Sigmoid colon (tissue), 7 donors: ENCODE results near the gene SLC66A1. TPM values are rescaled to one million over a fixed set of nuclear protein-coding genes. Genes with fewer than 3 reads are reported as not detected.

Experiments
- DNase-seq: peaks from one replicate; pipeline ENCODE4 v3.0.0-alpha.2; 2019
- H3K27ac ChIP-seq, 4 donors: fragments of 200-600 bp; sonication (generic); one replicate each; pipeline ENCODE4 v1.5.1; 2016 to 2019; ENCODE audit warnings: mild to moderate bottlenecking in 1 of 4
- H3K27me3 ChIP-seq, 3 donors: fragments of 200-600 bp; sonication (generic); one replicate each; pipeline ENCODE4 v1.5.1; 2019; ENCODE audit warnings: mild to moderate bottlenecking in 1 of 3
- H3K36me3 ChIP-seq, 4 donors: fragments of 200-600 bp; sonication (generic); one replicate each; pipeline ENCODE4 v1.5.1; 2016 to 2019
- H3K4me1 ChIP-seq, 4 donors: fragments of 200-600 bp; sonication (generic); one replicate each; pipeline ENCODE4 v1.5.1; 2017 to 2019
- H3K4me3 ChIP-seq, 4 donors: fragments of 200-600 bp; sonication (generic); one replicate each; pipeline ENCODE4 v1.5.1; 2017 to 2019; ENCODE audit warnings: mild to moderate bottlenecking in 2 of 4, moderate library complexity in 1 of 4
- H3K9me3 ChIP-seq, 4 donors: fragments of 200-600 bp in 3 of 4; sonication (generic) in 3 of 4; one replicate each; pipeline versions ENCODE4 v1.5.1 to v1.6.1; 2013 to 2019
- EP300 ChIP-seq, 4 donors: sonication (generic); formaldehyde crosslinking; IDR thresholded peaks; one replicate each; pipeline ENCODE4 v1.6.1; 2017; ENCODE audit warnings: antibody characterized with exemption in 4 of 4
- POLR2A ChIP-seq, 2 donors: fragments of 450-650 bp; IDR thresholded peaks; one replicate each; pipeline ENCODE4 v1.6.1; 2016; ENCODE audit warnings: antibody characterized with exemption in 2 of 2, mild to moderate bottlenecking in 2 of 2, moderate library complexity in 2 of 2
- POLR2AphosphoS5 ChIP-seq, 4 donors: sonication (generic); formaldehyde crosslinking; IDR thresholded peaks; one replicate each; pipeline ENCODE4 v1.6.1; 2017; ENCODE audit warnings: antibody characterized with exemption in 4 of 4
- WGBS, 2 donors: extraction: QIAGEN DNeasy Blood & Tissue Kit; methylation state at CpG; one replicate each; pipeline ENCODE4 v1.1.7; 2013; 5-methylcytosine and 5-hydroxymethylcytosine counted together
- intact Hi-C: fragments of 100-400 bp; cut with DNase I; formaldehyde crosslinking; loops from one replicate; pipeline ENCODE4 v1.15.1; 2023
- polyA plus RNA-seq, 3 donors: library from polyadenylated mRNA; stranded (reverse); fragments of 200-250 nt; gene quantifications; one replicate each; pipeline ENCODE4 v1.2.3, GENCODE V29; 2013
- total RNA-seq, 4 donors: library from RNA; depleted of rRNA; stranded (reverse); fragments of >200 nt; gene quantifications; one replicate each; pipeline ENCODE4 v1.1.0, GENCODE V29; 2016
- TF ChIP-seq, protein P1 (sequence below), 4 experiments: fragments of 450-650 bp in 3 of 4; fragments of 200-600 bp in 1 of 4; IDR thresholded peaks; one replicate each; pipeline ENCODE4 v1.5.1; 2016 to 2019; ENCODE audit warnings: antibody characterized with exemption in 4 of 4, mild to moderate bottlenecking in 3 of 4, moderate library complexity in 2 of 4
- donor health status: healthy with polysubstance abuse.
- donor health status: Bipolar disorder and iron deficiency.
- donor health status: healthy.

Gene SLC66A1
- total and polyA plus RNA-seq, 7 donors, result 5.1 to 16.0 (median 8.1) TPM

DNA sequence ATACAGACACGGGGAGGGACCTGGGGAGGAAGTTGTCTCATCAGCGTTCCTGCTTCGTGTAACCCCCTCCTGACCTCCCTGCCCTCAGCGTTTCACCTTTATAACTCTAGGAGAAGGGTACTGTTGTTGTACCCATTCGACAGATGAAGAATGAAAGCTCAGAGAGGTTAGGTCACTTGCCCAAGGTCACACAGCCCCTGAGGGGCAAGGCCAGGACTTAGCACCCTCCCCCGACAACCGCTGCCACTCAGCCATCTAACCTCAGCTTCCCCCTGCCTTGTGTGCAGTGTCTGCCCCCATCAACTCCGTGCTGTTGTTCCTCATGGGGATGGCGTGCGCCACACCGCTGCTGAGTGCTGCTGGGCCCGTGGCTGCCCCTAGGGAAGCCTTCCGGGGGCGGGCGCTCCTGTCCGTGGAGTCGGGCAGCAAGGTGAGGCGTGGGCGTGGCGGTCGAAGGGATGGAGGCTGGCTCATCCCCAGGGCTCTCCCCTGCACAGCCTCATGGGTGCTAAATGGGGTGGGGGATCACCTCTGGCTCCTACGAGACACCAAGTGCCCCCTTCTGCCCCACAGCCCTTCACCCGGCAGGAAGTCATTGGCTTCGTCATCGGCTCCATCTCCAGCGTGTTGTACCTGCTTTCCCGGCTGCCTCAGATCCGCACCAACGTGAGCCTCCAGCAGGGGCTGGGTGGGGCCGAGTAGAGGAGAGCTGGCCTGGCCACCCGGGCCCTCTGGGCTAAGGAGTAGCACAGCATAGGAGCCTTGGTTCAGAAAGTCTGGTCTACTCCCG is 14.0 kb downstream of the SLC66A1 start:
- Histone ChIP-seq H3K4me1 (no peaks in the 10 kb centered on the region), H3K4me3 (no peak overlapping the region), H3K27ac (no peak overlapping the region), H3K27me3 (no peaks in the 10 kb centered on the region), H3K36me3 (peaks cover 21 to 77% (median 44%) of the 10 kb centered on the region in 4 donors), H3K9me3 (no peaks in the 10 kb centered on the region)
- DNase-seq, result no peak
- intact Hi-C loops, result no loop called here
- no peak for TF ChIP-seq POLR2A (IDR thresholded peaks at IDR 0.05)
- no peak for TF ChIP-seq EP300 (IDR thresholded peaks at IDR 0.05)
- TF ChIP-seq POLR2AphosphoS5 (IDR thresholded peaks at IDR 0.05), result no peak
- TF ChIP-seq, protein P1, sequence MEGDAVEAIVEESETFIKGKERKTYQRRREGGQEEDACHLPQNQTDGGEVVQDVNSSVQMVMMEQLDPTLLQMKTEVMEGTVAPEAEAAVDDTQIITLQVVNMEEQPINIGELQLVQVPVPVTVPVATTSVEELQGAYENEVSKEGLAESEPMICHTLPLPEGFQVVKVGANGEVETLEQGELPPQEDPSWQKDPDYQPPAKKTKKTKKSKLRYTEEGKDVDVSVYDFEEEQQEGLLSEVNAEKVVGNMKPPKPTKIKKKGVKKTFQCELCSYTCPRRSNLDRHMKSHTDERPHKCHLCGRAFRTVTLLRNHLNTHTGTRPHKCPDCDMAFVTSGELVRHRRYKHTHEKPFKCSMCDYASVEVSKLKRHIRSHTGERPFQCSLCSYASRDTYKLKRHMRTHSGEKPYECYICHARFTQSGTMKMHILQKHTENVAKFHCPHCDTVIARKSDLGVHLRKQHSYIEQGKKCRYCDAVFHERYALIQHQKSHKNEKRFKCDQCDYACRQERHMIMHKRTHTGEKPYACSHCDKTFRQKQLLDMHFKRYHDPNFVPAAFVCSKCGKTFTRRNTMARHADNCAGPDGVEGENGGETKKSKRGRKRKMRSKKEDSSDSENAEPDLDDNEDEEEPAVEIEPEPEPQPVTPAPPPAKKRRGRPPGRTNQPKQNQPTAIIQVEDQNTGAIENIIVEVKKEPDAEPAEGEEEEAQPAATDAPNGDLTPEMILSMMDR (IDR thresholded peaks at IDR 0.05), result no peak
- 87 to 88% methylated on average over 32 of the region's 32 CpGs for WGBS, 2 donors

DNA sequence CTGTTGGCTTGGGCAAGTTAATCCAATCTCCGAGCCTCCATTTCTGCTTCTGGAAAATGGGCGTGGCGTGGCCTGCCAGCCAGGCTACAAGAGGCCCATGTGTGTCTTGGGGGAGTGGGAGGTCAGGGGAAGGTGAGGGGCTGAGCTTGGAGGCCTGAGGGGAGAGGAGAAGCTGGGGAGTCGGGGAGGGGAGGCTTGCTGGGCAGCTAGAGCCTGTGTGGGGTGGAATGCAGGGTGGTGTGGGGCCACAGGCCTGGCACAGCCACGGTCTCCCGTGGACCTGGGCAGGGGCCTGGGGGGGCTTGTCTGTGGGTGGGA is 14.6 kb downstream of the SLC66A1 start:
- DNase-seq, result no peak
- H3K27ac ChIP-seq, result no peak overlapping the region
- peaks cover 21 to 77% (median 44%) of the 10 kb centered on the region in 4 donors for H3K36me3 ChIP-seq
- no peak overlapping the region for H3K4me3 ChIP-seq
- H3K9me3 ChIP-seq, result no peaks in the 10 kb centered on the region
- no peak for TF ChIP-seq POLR2A (IDR thresholded peaks at IDR 0.05)
- TF ChIP-seq POLR2AphosphoS5 (IDR thresholded peaks at IDR 0.05), result no peak
- no peaks in the 10 kb centered on the region for H3K4me1 ChIP-seq
- intact Hi-C loops, result no loop called here
- 87 to 91% methylated on average over 6 of the region's 6 CpGs for WGBS, 2 donors
- H3K27me3 ChIP-seq, result no peaks in the 10 kb centered on the region

DNA sequence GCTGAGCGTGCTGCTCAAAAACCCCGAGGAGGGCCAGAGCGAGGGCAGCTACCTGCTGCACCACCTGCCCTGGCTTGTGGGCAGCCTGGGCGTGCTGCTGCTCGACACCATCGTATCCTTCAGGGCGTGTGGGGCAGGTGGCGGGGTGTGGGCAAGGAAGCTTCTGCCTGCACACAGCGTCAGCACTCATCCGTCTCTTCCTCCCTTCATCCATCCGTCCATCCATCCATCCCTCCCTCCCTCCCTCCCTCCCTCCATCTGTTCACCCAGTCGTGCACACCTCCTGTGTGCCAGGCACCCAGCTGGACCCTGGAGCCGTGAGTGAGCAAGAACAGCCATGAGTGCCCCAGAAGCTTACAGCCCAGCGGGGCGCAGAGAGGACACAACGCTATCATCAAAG is 15.2 kb downstream of the SLC66A1 start:
- H3K27me3 ChIP-seq, result no peaks in the 10 kb centered on the region

DNA sequence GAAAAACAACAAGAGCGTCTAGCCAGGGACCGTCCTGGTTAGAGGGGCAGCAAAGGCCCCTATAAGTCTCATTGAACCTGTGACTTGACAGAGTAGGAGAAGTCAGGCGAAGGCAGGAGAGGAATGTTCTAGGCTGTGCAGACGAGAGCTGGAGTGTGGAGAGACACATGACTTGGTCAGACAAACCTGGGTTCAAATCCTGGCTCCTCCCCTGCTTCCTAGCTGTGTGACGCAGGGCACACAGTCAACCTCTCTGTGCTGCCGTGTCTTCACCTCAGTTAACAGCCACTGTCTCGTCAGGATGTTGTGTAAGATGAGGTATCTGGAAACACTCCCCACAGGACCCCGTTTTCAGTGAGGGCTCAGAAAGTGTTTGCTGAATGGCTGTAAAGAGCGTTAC is 15.6 kb downstream of the SLC66A1 start:
- 88 to 94% methylated on average over 9 of the region's 9 CpGs for WGBS, 2 donors
- Histone ChIP-seq H3K9me3 (no peaks in the 10 kb centered on the region), H3K36me3 (peaks cover 21 to 86% (median 44%) of the 10 kb centered on the region in 4 donors), H3K27ac (no peak overlapping the region), H3K4me1 (no peaks in the 10 kb centered on the region), H3K4me3 (no peak overlapping the region), H3K27me3 (no peaks in the 10 kb centered on the region)
- DNase-seq, result no peak
- intact Hi-C loops, result no loop called here
- TF ChIP-seq, protein P1 (IDR thresholded peaks at IDR 0.05), result no peak

More for the DNA sequence above, 15.2 kb downstream of the SLC66A1 start:
- Histone ChIP-seq H3K4me3 (no peak overlapping the region), H3K9me3 (no peaks in the 10 kb centered on the region), H3K27ac (no peak overlapping the region), H3K36me3 (peaks cover 21 to 82% (median 44%) of the 10 kb centered on the region in 4 donors), H3K4me1 (no peaks in the 10 kb centered on the region)
- intact Hi-C loops, result no loop called here
- no peak for DNase-seq
- TF ChIP-seq EP300 (IDR thresholded peaks at IDR 0.05), result no peak
- TF ChIP-seq, protein P1 (IDR thresholded peaks at IDR 0.05), result no peak
- TF ChIP-seq POLR2A (IDR thresholded peaks at IDR 0.05), result no peak
- TF ChIP-seq POLR2AphosphoS5 (IDR thresholded peaks at IDR 0.05), result no peak
- WGBS, 2 donors, result 78 to 91% methylated on average over 16 of the region's 16 CpGs

DNA sequence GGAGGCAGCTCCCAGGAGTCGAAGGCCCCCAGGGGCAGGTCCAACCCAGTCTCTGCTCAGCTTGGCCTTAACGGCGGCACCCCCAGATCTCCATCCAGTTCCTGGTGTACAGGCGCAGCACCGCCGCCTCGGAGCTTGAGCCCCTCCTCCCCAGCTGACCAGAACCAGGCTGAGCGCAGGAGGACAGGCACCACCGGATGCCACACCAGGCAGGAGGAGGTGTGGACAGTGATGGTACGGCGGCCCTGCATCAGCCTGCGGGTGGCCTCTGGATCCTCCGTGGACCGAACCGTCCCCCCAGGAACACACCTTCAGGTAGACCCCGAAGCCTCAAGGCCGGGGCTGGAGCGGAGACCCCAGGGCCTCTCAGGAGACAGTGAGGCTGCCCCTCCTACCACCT is 16.4 kb downstream of the SLC66A1 start:
- Histone ChIP-seq H3K4me1 (no peaks in the 10 kb centered on the region), H3K27me3 (no peaks in the 10 kb centered on the region), H3K9me3 (no peaks in the 10 kb centered on the region), H3K36me3 (peaks cover 21 to 82% (median 41%) of the 10 kb centered on the region in 4 donors), H3K4me3 (no peak overlapping the region), H3K27ac (no peak overlapping the region)
- WGBS, 2 donors, result 96% methylated on average over 18 of the region's 18 CpGs
- no peak for DNase-seq
- intact Hi-C loops, result no loop called here
- TF ChIP-seq EP300 (IDR thresholded peaks at IDR 0.05), result no peak

DNA sequence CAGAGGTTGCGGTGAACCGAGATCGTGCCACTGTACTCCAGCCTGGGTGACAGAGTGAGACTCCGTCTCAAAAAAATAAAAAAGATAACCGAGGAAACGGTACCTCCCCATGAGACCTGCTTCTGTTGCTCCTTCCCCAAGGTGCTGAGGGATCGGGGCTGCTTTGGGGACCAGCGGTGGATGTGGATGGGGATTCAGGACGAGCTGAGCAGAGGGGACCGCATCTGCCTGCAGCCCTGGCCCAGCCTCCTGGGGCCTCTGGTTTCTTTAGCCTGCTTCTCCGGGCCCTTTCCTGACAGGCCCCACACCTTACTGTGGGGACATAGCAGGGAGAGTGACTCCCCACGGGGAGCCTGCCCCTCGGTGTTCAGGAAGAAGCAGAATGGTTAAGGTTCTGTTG is 17.1 kb downstream of the SLC66A1 start:
- intact Hi-C loops, result no loop called here
- TF ChIP-seq, protein P1 (IDR thresholded peaks at IDR 0.05), result no peak
- TF ChIP-seq POLR2AphosphoS5 (IDR thresholded peaks at IDR 0.05) (no peak), POLR2A (IDR thresholded peaks at IDR 0.05) (no peak), EP300 (IDR thresholded peaks at IDR 0.05) (no peak)
- Histone ChIP-seq H3K4me1 (no peaks in the 10 kb centered on the region), H3K9me3 (no peaks in the 10 kb centered on the region), H3K27ac (no peak overlapping the region), H3K36me3 (peaks cover 21 to 75% (median 35%) of the 10 kb centered on the region in 4 donors), H3K4me3 (no peak overlapping the region), H3K27me3 (no peaks in the 10 kb centered on the region)
- no peak for DNase-seq
- 91 to 94% methylated on average over 13 of the region's 13 CpGs for WGBS, 2 donors
